ENCODE data around the gene LRP4. TPM values are rescaled to one million over a fixed set of nuclear protein-coding genes. Genes with fewer than 3 reads are reported as not detected.

LRP4 gene
- total and polyA plus RNA-seq, 2 donors (not counting 3 experiments of a cell fraction or from before 2014, with no cell fraction given) = 0.86 to 2.0 TPM

- no peak overlapping the region for H3K4me2 ChIP-seq (ENCODE audit: insufficient read depth, low read length)
- H3K27me3 ChIP-seq (ENCODE audit: control insufficient read depth in 2 of 2, insufficient read depth in 2 of 2, low read length in 2 of 2) = no peaks in the 10 kb centered on the region
- peaks cover 4% of the 10 kb centered on the region for H4K20me1 ChIP-seq (replicated peaks; ENCODE audit: control insufficient read depth, extremely low read depth, insufficient read depth, low read length)
- H3K9me1 ChIP-seq (replicated peaks; ENCODE audit: control insufficient read depth, extremely low read depth, insufficient read depth, low read length) = no peaks in the 10 kb centered on the region
- peaks cover 0 to 2% of the 10 kb centered on the region in 2 experiments for H3K36me3 ChIP-seq (ENCODE audit: control insufficient read depth in 2 of 2, extremely low read depth in 1 of 2, insufficient read depth in 2 of 2, low read length in 2 of 2)
- intact Hi-C loops (cut with micrococcal nuclease) = no loop called here
- peaks cover 98% of the 10 kb centered on the region for H3K79me2 ChIP-seq (ENCODE audit: control insufficient read depth, insufficient read depth, low read length)
- no peaks in the 10 kb centered on the region for H3K4me1 ChIP-seq (ENCODE audit: control insufficient read depth, extremely low read depth, insufficient read depth, low read length)
- CTCF ChIA-PET = interaction anchor here (0.9 kb wide), 1 partner anchor 308 kb away, joined by 3 read pairs; no protein-coding TSS in a partner anchor
- no peak overlapping the region for H3K27ac ChIP-seq (ENCODE audit: insufficient read depth, low read depth, low read length)
- no peak overlapping the region for H3K9ac ChIP-seq (replicated peaks; ENCODE audit: extremely low read depth, insufficient read depth, low read length)
- DNase-seq (ENCODE audit: low read depth, low spot score) = no peak
- no peak overlapping the region for H3K4me3 ChIP-seq (replicated peaks in 1 of 3; ENCODE audit: insufficient read depth in 1 of 3, low read depth in 1 of 3, low read length in 3 of 3)
- H3K9me3 ChIP-seq (replicated peaks; ENCODE audit: control insufficient read depth, insufficient read depth, low read length) = no peaks in the 10 kb centered on the region
- TF ChIP-seq POLR2AphosphoS5 (IDR thresholded peaks at IDR 0.05; ENCODE audit: insufficient read depth, low read depth, low read length) (no peak), GATA2 (IDR thresholded peaks at IDR 0.05; ENCODE audit: insufficient read depth, insufficient read length, low read depth, low read length) (no peak), FOS (IDR thresholded peaks at IDR 0.05; ENCODE audit: borderline replicate concordance, insufficient read depth, low read length) (no peak), JUN (IDR thresholded peaks at IDR 0.05; ENCODE audit: borderline replicate concordance, insufficient read depth, insufficient read length, low read depth) (no peak), MYC (IDR thresholded peaks at IDR 0.05; ENCODE audit: low read depth, low read length) (no peak), EZH2 (IDR thresholded peaks at IDR 0.05; ENCODE audit: borderline replicate concordance, low read depth, low read length, severe bottlenecking) (no peak)
- TF ChIP-seq, protein P1, sequence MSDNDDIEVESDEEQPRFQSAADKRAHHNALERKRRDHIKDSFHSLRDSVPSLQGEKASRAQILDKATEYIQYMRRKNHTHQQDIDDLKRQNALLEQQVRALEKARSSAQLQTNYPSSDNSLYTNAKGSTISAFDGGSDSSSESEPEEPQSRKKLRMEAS (IDR thresholded peaks at IDR 0.05; ENCODE audit: insufficient read depth, insufficient read length) = no peak
- TF ChIP-seq, protein P2, sequence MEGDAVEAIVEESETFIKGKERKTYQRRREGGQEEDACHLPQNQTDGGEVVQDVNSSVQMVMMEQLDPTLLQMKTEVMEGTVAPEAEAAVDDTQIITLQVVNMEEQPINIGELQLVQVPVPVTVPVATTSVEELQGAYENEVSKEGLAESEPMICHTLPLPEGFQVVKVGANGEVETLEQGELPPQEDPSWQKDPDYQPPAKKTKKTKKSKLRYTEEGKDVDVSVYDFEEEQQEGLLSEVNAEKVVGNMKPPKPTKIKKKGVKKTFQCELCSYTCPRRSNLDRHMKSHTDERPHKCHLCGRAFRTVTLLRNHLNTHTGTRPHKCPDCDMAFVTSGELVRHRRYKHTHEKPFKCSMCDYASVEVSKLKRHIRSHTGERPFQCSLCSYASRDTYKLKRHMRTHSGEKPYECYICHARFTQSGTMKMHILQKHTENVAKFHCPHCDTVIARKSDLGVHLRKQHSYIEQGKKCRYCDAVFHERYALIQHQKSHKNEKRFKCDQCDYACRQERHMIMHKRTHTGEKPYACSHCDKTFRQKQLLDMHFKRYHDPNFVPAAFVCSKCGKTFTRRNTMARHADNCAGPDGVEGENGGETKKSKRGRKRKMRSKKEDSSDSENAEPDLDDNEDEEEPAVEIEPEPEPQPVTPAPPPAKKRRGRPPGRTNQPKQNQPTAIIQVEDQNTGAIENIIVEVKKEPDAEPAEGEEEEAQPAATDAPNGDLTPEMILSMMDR (IDR thresholded peaks at IDR 0.05; ENCODE audit: extremely low read depth in 1 of 2, insufficient read depth in 1 of 2, low read depth in 1 of 2, low read length in 2 of 2) = no peak
- no peak for FAIRE-seq
- POLR2A ChIA-PET = no interaction called here
- no TSS peak for BruUV-seq (replicated peaks)
- no peak overlapping the region for H2AFZ ChIP-seq (ENCODE audit: low read depth, low read length)
- dilution Hi-C loops (cut with MboI; ENCODE audit: extremely low pct_ligation_motif_present, low sequenced_read_pairs) = no loop called here
These were observed 80.5 kb downstream of the LRP4 start for GRCh38 chr11:46837860-46838259.
